ENCODE results near the gene TLE5.

DNA sequence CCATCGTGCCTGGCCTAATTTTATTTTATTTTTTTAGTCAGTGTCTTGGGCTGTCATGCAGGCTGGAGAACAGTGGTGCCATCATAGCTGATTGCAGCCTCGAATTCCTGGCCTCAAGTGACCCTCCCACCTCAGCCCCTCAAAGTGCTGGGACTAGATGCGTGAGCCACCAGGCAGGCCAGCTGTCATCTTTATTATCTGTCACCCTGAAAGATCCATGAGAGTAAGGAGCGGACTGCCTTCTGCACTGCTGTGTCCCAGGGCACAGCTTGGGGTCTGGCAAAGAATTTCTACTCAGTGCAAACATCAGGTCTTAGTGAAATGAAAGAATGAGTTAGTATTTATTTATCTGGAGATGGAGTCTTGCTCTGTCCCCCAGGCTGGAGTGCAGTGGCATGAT, 9.5 kb upstream of the TLE5 start:
- TF ChIP-seq POLR2A (IDR thresholded peaks at IDR 0.05) (no peak), POLR2AphosphoS5 (IDR thresholded peaks at IDR 0.05) (no peak)
- TF ChIP-seq, protein P1, sequence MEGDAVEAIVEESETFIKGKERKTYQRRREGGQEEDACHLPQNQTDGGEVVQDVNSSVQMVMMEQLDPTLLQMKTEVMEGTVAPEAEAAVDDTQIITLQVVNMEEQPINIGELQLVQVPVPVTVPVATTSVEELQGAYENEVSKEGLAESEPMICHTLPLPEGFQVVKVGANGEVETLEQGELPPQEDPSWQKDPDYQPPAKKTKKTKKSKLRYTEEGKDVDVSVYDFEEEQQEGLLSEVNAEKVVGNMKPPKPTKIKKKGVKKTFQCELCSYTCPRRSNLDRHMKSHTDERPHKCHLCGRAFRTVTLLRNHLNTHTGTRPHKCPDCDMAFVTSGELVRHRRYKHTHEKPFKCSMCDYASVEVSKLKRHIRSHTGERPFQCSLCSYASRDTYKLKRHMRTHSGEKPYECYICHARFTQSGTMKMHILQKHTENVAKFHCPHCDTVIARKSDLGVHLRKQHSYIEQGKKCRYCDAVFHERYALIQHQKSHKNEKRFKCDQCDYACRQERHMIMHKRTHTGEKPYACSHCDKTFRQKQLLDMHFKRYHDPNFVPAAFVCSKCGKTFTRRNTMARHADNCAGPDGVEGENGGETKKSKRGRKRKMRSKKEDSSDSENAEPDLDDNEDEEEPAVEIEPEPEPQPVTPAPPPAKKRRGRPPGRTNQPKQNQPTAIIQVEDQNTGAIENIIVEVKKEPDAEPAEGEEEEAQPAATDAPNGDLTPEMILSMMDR (IDR thresholded peaks at IDR 0.05) = no peak
